Right hindlimb (tissue), 1 donor: ENCODE data around the gene PARM1.

Source experiments
- DNase-seq: peaks from one replicate; pipeline ENCODE4 v3.0.0-alpha.2; 2018

PARM1 gene

DNA sequence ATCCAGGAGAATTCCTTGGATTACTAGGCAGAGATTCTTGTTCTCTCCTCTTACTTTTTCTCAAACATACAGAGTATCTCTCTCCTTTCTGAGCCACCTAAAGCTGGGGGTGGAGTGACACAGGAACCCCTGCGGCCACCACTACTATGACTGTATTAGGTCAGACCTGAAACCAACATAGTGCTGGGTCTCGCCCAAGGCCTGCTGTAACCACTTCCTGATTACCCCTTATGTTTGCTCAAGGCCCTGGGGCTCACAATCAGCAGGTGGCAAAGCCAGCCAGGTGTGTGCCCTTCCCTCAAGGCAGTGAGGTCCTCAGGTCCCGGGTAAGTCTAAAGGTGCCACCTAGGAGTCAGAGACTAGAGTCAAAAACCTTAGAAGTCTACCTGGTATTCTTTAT, 166.4 kb downstream of the PARM1 start:
- DNase-seq, result no peak
